ENCODE measurements around the gene PTPRH. TPM values are rescaled to one million over a fixed set of nuclear protein-coding genes. Genes with fewer than 3 reads are reported as not detected.

PTPRH gene
- total RNA-seq, 2 donors from 2014 or later, result 1.3 to 7.8 TPM

- H3K9me3 ChIP-seq, result no peaks in the 10 kb centered on the region
- no peaks in the 10 kb centered on the region for H3K27me3 ChIP-seq
- peaks cover 0 to 70% of the 10 kb centered on the region in 2 donors for H3K4me1 ChIP-seq
- TF ChIP-seq CTCF (IDR thresholded peaks at IDR 0.05), result no peak
- no peak overlapping the region for H3K4me3 ChIP-seq
- no peak for DNase-seq (ENCODE audit: low spot score)
- H3K27ac ChIP-seq, result no peak overlapping the region
- H3K36me3 ChIP-seq, result peaks cover 13% of the 10 kb centered on the region
Measured at GRCh38 chr19:55250262-55251036, 41.1 kb upstream of the PTPRH start.

GRCh38 chr19:55249841-55250240, 40.5 kb upstream of the PTPRH start:
- H3K36me3 ChIP-seq, result peaks cover 19% of the 10 kb centered on the region
- H3K9me3 ChIP-seq, result no peaks in the 10 kb centered on the region
- H3K4me3 ChIP-seq, result no peak overlapping the region
- H3K27me3 ChIP-seq, result no peaks in the 10 kb centered on the region
- no peak overlapping the region for H3K27ac ChIP-seq
- TF ChIP-seq CTCF (IDR thresholded peaks at IDR 0.05), result no peak
- peaks cover 0 to 64% of the 10 kb centered on the region in 2 donors for H3K4me1 ChIP-seq
- no peak for DNase-seq (ENCODE audit: low spot score)

GRCh38 chr19:55248704-55249103, 39.4 kb upstream of the PTPRH start:
- H3K27ac ChIP-seq, result peak overlapping the region in 1 of 2 donors; percentile 29
- TF ChIP-seq CTCF (IDR thresholded peaks at IDR 0.05), result no peak
- no peak overlapping the region for H3K4me3 ChIP-seq
- peaks cover 31% of the 10 kb centered on the region for H3K36me3 ChIP-seq
- H3K27me3 ChIP-seq, result no peaks in the 10 kb centered on the region
- no peak for DNase-seq (ENCODE audit: low spot score)
- no peaks in the 10 kb centered on the region for H3K9me3 ChIP-seq
- H3K4me1 ChIP-seq, result peaks cover 0 to 53% of the 10 kb centered on the region in 2 donors

- TF ChIP-seq CTCF (IDR thresholded peaks at IDR 0.05), result no peak
- H3K27ac ChIP-seq, result peak overlapping the region in 1 of 2 donors; percentile 29
- peaks cover 0 to 48% of the 10 kb centered on the region in 2 donors for H3K4me1 ChIP-seq
- H3K36me3 ChIP-seq, result peaks cover 35% of the 10 kb centered on the region
- no peak overlapping the region for H3K4me3 ChIP-seq
- no peaks in the 10 kb centered on the region for H3K27me3 ChIP-seq
- H3K9me3 ChIP-seq, result no peaks in the 10 kb centered on the region
- DNase-seq (ENCODE audit: low spot score), result no peak
Measured at GRCh38 chr19:55248166-55248675, 38.9 kb upstream of the PTPRH start.

GRCh38 chr19:55247621-55248099, 38.4 kb upstream of the PTPRH start:
- no peak for DNase-seq (ENCODE audit: low spot score)
- peak in 1 of 2 donors; percentile 20 for TF ChIP-seq CTCF (IDR thresholded peaks at IDR 0.05)
- H3K36me3 ChIP-seq, result peaks cover 40% of the 10 kb centered on the region
- H3K9me3 ChIP-seq, result no peaks in the 10 kb centered on the region
- peaks cover 0 to 44% of the 10 kb centered on the region in 2 donors for H3K4me1 ChIP-seq
- peak overlapping the region in 1 of 2 donors; percentile 29 for H3K27ac ChIP-seq
- no peaks in the 10 kb centered on the region for H3K27me3 ChIP-seq
- no peak overlapping the region for H3K4me3 ChIP-seq

Data from right atrium auricular region (tissue), 2 donors.